H1 (cell line): ENCODE data around the gene HDAC3. TPM values are rescaled to one million over a fixed set of nuclear protein-coding genes. Genes with fewer than 3 reads are reported as not detected.

ENCODE experiments used
- CTCF ChIA-PET: fragments of 300-600 bp; sonication (Branson Sonifier 250); formaldehyde crosslinking; loops from one replicate; lab custom pipeline; 2021; ENCODE audit not compliant: partially characterized antibody; lab: Charles Lee
- POLR2A ChIA-PET: fragments of 300-600 bp; sonication (Branson Sonifier 250); formaldehyde crosslinking; loops from one replicate; lab custom pipeline; 2021; ENCODE audit warnings: inconsistent platforms; ENCODE audit not compliant: partially characterized antibody; lab: Charles Lee
- DNase-seq, 2 experiments: peaks; one replicate each; pipeline versions ENCODE4 v3.0.0 to v3.0.0-alpha.2; 2010 to 2022; ENCODE audit warnings: low spot score in 2 of 2, low read depth in 1 of 2, mixed read lengths in 1 of 2
- FAIRE-seq: peaks from 2 replicates; lab custom pipeline; 2011; peaks lifted over from hg19 to GRCh38; lab: Jason Lieb, UNC
- H2AFZ ChIP-seq: 2 replicates; pipeline ENCODE4 v1.8.1; 2012; ENCODE audit warnings: low read length, inconsistent platforms
- H2AK5ac ChIP-seq: 2 replicates; pipeline ENCODE4 v1.6.1; 2013; ENCODE audit warnings: low read depth, low read length
- H2BK120ac ChIP-seq: replicated peaks from 2 replicates; pipeline ENCODE3; 2013; ENCODE audit warnings: low read depth, low read length, inconsistent platforms
- H2BK12ac ChIP-seq: 2 replicates; pipeline ENCODE4 v1.6.1; 2013; ENCODE audit warnings: low read depth, low read length
- H2BK15ac ChIP-seq: 2 replicates; pipeline ENCODE4 v1.6.1; 2013; ENCODE audit warnings: low read length
- H2BK20ac ChIP-seq: 2 replicates; pipeline ENCODE4 v1.6.1; 2013; ENCODE audit warnings: low read length
- H2BK5ac ChIP-seq: 2 replicates; pipeline ENCODE4 v1.6.1; 2013; ENCODE audit warnings: low read depth, low read length
- H3K14ac ChIP-seq: 2 replicates; pipeline ENCODE4 v1.6.1; 2013; ENCODE audit warnings: inconsistent platforms; ENCODE audit not compliant: insufficient read length
- H3K18ac ChIP-seq: 2 replicates; pipeline ENCODE4 v1.6.1; 2013; ENCODE audit warnings: low read length; ENCODE audit errors: extremely low read depth
- H3K23ac ChIP-seq: 2 replicates; pipeline ENCODE4 v1.6.1; 2013; ENCODE audit warnings: inconsistent platforms; ENCODE audit not compliant: insufficient read length
- H3K23me2 ChIP-seq: 2 replicates; pipeline ENCODE4 v1.6.1; 2013; ENCODE audit warnings: low read depth, low read length
- H3K27ac ChIP-seq: 2 replicates; pipeline ENCODE4 v1.6.1; 2011; ENCODE audit warnings: low read depth, low read length, inconsistent platforms
- H3K27me3 ChIP-seq, 4 experiments: replicated peaks in 1 of 4; 1 replicate in 1 of 4; 2 replicates in 3 of 4; pipeline versions ENCODE4 v1.6.1 to v1.8.1; 2011 to 2013; ENCODE audit warnings: low read length in 3 of 4, mild to moderate bottlenecking in 3 of 4, inconsistent platforms in 2 of 4, mixed read lengths in 2 of 4, moderate library complexity in 1 of 4; ENCODE audit not compliant: control insufficient read depth in 3 of 4, insufficient read depth in 3 of 4; ENCODE audit errors: extremely low read depth in 1 of 4
- H3K36me3 ChIP-seq, 4 experiments: 2 replicates each; pipeline versions ENCODE4 v1.6.1 to v1.8.1; 2011 to 2013; ENCODE audit warnings: mild to moderate bottlenecking in 4 of 4, low read length in 3 of 4, moderate library complexity in 2 of 4, control low read depth in 1 of 4, inconsistent platforms in 1 of 4; ENCODE audit not compliant: insufficient read depth in 4 of 4, control insufficient read depth in 2 of 4
- H3K4ac ChIP-seq: replicated peaks from 2 replicates; pipeline ENCODE3; 2013; ENCODE audit warnings: low read length, low read depth, mixed read lengths, inconsistent platforms; ENCODE audit not compliant: insufficient read length
- H3K4me1 ChIP-seq, 4 experiments: replicated peaks in 1 of 4; 1 replicate in 1 of 4; 2 replicates in 3 of 4; pipeline versions ENCODE4 v1.6.1 to v1.8.1; 2011 to 2013; ENCODE audit warnings: low read length in 3 of 4, inconsistent platforms in 2 of 4, mixed read lengths in 1 of 4; ENCODE audit not compliant: insufficient read depth in 4 of 4, control insufficient read depth in 3 of 4
- H3K4me2 ChIP-seq, 2 experiments: 2 replicates each; pipeline versions ENCODE4 v1.6.1 to v1.8.1; 2011 to 2013; ENCODE audit warnings: low read depth in 2 of 2, low read length in 2 of 2, control low read depth in 1 of 2, inconsistent platforms in 1 of 2, mild to moderate bottlenecking in 1 of 2; ENCODE audit not compliant: insufficient read depth in 1 of 2
- H3K4me3 ChIP-seq, 4 experiments: fragments of 200-600, 300-600 bp in 1 of 4; sonication (generic), shearing (Covaris generic), sonication (Bioruptor Twin) in 1 of 4; 2 replicates each; pipeline versions ENCODE4 v1.5.1 to v1.8.1; 2011 to 2016; ENCODE audit warnings: low read length in 4 of 4, low read depth in 3 of 4, control low read depth in 2 of 4, inconsistent platforms in 2 of 4, mild to moderate bottlenecking in 2 of 4, mixed read lengths in 1 of 4, moderate library complexity in 1 of 4; ENCODE audit not compliant: insufficient read depth in 2 of 4; ENCODE audit errors: extremely low read depth in 1 of 4
- H3K56ac ChIP-seq: replicated peaks from 2 replicates; pipeline ENCODE3; 2013; ENCODE audit warnings: low read depth, mild to moderate bottlenecking, mixed read lengths, low read length, inconsistent platforms; ENCODE audit not compliant: insufficient read length
- H3K79me1 ChIP-seq: 2 replicates; pipeline ENCODE4 v1.6.1; 2013; ENCODE audit warnings: low read depth, low read length, control low read depth
- H3K79me2 ChIP-seq, 2 experiments: 2 replicates each; pipeline versions ENCODE4 v1.6.1 to v1.8.1; 2012 to 2013; ENCODE audit warnings: low read length in 2 of 2, mild to moderate bottlenecking in 2 of 2, inconsistent platforms in 1 of 2; ENCODE audit not compliant: insufficient read depth in 2 of 2, control insufficient read depth in 1 of 2
- H3K9ac ChIP-seq, 4 experiments: replicated peaks in 1 of 4; 1 replicate in 1 of 4; 2 replicates in 3 of 4; pipeline versions ENCODE4 v1.6.1 to v1.8.1; 2011 to 2013; ENCODE audit warnings: low read depth in 3 of 4, low read length in 3 of 4, control low read depth in 2 of 4, mild to moderate bottlenecking in 2 of 4, moderate library complexity in 2 of 4, inconsistent platforms in 1 of 4; ENCODE audit errors: extremely low read depth in 1 of 4
- H3K9me3 ChIP-seq, 2 experiments: 2 replicates each; pipeline versions ENCODE4 v1.6.1 to v1.8.1; 2012 to 2013; ENCODE audit warnings: mild to moderate bottlenecking in 2 of 2, moderate library complexity in 2 of 2, control low read depth in 1 of 2, inconsistent platforms in 1 of 2, low read depth in 1 of 2, low read length in 1 of 2, mixed read lengths in 1 of 2; ENCODE audit not compliant: insufficient read depth in 2 of 2
- H4K20me1 ChIP-seq, 2 experiments: replicated peaks in 1 of 2; 2 replicates each; pipeline versions ENCODE3 to v1.8.1; 2011 to 2013; ENCODE audit warnings: inconsistent platforms in 2 of 2, low read length in 2 of 2, mild to moderate bottlenecking in 1 of 2; ENCODE audit not compliant: insufficient read depth in 2 of 2, control insufficient read depth in 1 of 2
- H4K5ac ChIP-seq: 2 replicates; pipeline ENCODE4 v1.6.1; 2013; ENCODE audit warnings: low read length, low read depth, mixed read lengths, inconsistent platforms; ENCODE audit not compliant: insufficient read length
- H4K8ac ChIP-seq: 2 replicates; pipeline ENCODE4 v1.8.0; 2013; ENCODE audit warnings: mild to moderate bottlenecking, moderate library complexity, low read length, inconsistent platforms; ENCODE audit not compliant: insufficient read depth; ENCODE audit errors: extremely low read depth
- H4K91ac ChIP-seq: replicated peaks from 2 replicates; pipeline ENCODE3; 2013; ENCODE audit warnings: low read length, mixed read lengths, inconsistent platforms; ENCODE audit not compliant: insufficient read length
- CHD1 ChIP-seq: IDR thresholded peaks from 2 replicates; pipeline ENCODE4 v1.6.1; 2012; ENCODE audit warnings: low read depth, low read length, improper control_type of control experiment
- CTBP2 ChIP-seq: IDR thresholded peaks from 2 replicates; pipeline ENCODE4 v1.7.0; 2011; ENCODE audit warnings: borderline replicate concordance, mild to moderate bottlenecking, moderate library complexity, mixed read lengths, low read length; ENCODE audit not compliant: insufficient read depth, insufficient read length
- SP4 ChIP-seq: IDR thresholded peaks from 2 replicates; pipeline ENCODE4 v1.6.1; 2012; ENCODE audit warnings: low read length, inconsistent platforms
- TAF1 ChIP-seq: IDR thresholded peaks from 2 replicates; pipeline ENCODE4 v1.6.1; 2011; ENCODE audit warnings: mild to moderate bottlenecking, low read depth, low read length
- YY1 ChIP-seq: IDR thresholded peaks from 2 replicates; pipeline ENCODE4 v1.6.1; 2011; ENCODE audit warnings: low read depth, mild to moderate bottlenecking, low read length
- WGBS, 2 experiments: shearing (Covaris generic) in 1 of 2; methylation state at CpG; one replicate each; pipeline versions ENCODE4 v1.1.6 to v1.1.7; 2013 to 2015; ENCODE audit warnings: low lambda C conversion rate in 2 of 2, mixed read lengths in 2 of 2, inconsistent platforms in 1 of 2, low coverage in 1 of 2, missing lambda C conversion rate in 1 of 2; ENCODE audit not compliant: insufficient replicate concordance in 2 of 2, insufficient coverage in 1 of 2, insufficient read length in 1 of 2; ENCODE audit errors: extremely low coverage in 1 of 2, missing lambda C conversion rate in 1 of 2; 5-methylcytosine and 5-hydroxymethylcytosine counted together
- polyA plus RNA-seq, 7 experiments: library from polyadenylated mRNA; depleted of rRNA in 3 of 7; stranded (reverse) in 5 of 7; unstranded in 2 of 7; fragments of >200 nt in 5 of 7; fragments of 200-250 nt in 2 of 7; gene quantifications; 1 replicate in 5 of 7; 2 replicates in 1 of 7; 4 replicates in 1 of 7; pipeline versions ENCODE4 v1.2.1 to v1.2.3, GENCODE V29; 2011 to 2013; ENCODE audit warnings: missing spikeins in 2 of 7, mixed read lengths in 2 of 7
- total RNA-seq: library from RNA; stranded (reverse); fragmentation: NEBNext Ultra II Directional; extraction: Animal tissue kit (Norgen Biotek cat#: 25700); gene quantifications from 2 replicates; pipeline ENCODE4 v1.2.1, GENCODE V29; 2021

The HDAC3 gene
- total and polyA plus RNA-seq, 2 of the 8 experiments (the other 6 are each of a cell fraction or from before 2014, with no cell fraction given): 99.0 to 120 TPM

DNA sequence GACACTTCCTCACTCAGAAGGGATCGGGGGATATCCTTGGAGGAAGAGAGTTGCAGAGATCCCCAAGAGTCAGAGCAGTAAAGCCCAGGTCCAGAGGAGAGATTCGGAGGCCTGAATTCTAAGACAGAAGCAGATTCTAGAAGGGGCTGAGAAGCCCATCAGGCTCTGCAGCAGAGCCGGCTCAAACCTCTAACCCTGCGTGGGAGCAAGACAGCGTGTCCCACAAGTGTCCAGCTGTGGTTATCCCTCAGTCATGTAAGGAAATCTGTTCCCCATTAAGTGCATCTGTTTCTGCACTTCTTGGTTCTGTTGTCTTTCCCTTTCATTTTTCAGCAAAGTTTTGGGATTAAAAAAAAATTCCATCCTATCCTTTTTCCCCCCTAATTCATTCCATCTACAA, 13.0 kb downstream of the HDAC3 start:
- H2AFZ ChIP-seq: no peak overlapping the region
- H3K4me2 ChIP-seq: peak overlapping the region in 1 of 2 experiments; percentile 1; a peak in 2 of 4 replicates
- H3K36me3 ChIP-seq: peaks cover 17 to 57% (median 40%) of the 10 kb centered on the region in 4 experiments; a peak in 7 of 8 replicates
- H3K9ac ChIP-seq: peak overlapping the region in 1 of 4 experiments; percentile 3; a peak in 2 of 7 replicates
- H3K23me2 ChIP-seq: no peaks in the 10 kb centered on the region
- H3K79me2 ChIP-seq: no peaks in the 10 kb centered on the region
- no peak overlapping the region for H4K8ac ChIP-seq
- H2AK5ac ChIP-seq: no peak overlapping the region
- H3K56ac ChIP-seq: no peak overlapping the region
- H3K27ac ChIP-seq: no peak overlapping the region
- FAIRE-seq (no peak), DNase-seq (no peak)
- H3K4ac ChIP-seq: no peak overlapping the region
- H3K4me1 ChIP-seq: peaks cover 0 to 4% (median 3%) of the 10 kb centered on the region in 4 experiments; a peak in 1 of 7 replicates
- no peak overlapping the region for H3K23ac ChIP-seq
- no peak overlapping the region for H3K4me3 ChIP-seq
- no peak overlapping the region for H2BK12ac ChIP-seq
- no peak overlapping the region for H2BK15ac ChIP-seq
- no peak overlapping the region for H3K14ac ChIP-seq
- H4K91ac ChIP-seq: no peak overlapping the region
- H3K9me3 ChIP-seq: no peaks in the 10 kb centered on the region
- H2BK5ac ChIP-seq: no peak overlapping the region
- CTCF ChIA-PET: interaction anchor here (0.8 to 11.4 kb wide), 6 partner anchors 9 to 134 kb away, joined by 3 to 150 read pairs (median 4); no protein-coding TSS in a partner anchor
- H3K18ac ChIP-seq: no peak overlapping the region
- H2BK20ac ChIP-seq: no peak overlapping the region
- no peak overlapping the region for H2BK120ac ChIP-seq
- no peaks in the 10 kb centered on the region for H3K27me3 ChIP-seq
- H4K5ac ChIP-seq: no peak overlapping the region
- POLR2A ChIA-PET: interaction anchor here (1.0 to 1.4 kb wide), 4 partner anchors 10 to 29 kb away, joined by 3 to 6 read pairs (median 4); no protein-coding TSS in a partner anchor
- no peaks in the 10 kb centered on the region for H3K79me1 ChIP-seq
- 83% methylated on average over 5 of the region's 5 CpGs; no CpG with 5 or more reads in 1 of the 2 experiments for WGBS, 2 experiments
- peaks cover 0 to 1% of the 10 kb centered on the region in 2 experiments for H4K20me1 ChIP-seq
- TF ChIP-seq CHD1 (no peak), YY1 (no peak), CTBP2 (no peak), SP4 (no peak), TAF1 (no peak)
